HG03565 (cell line): Measurements from ENCODE around the gene SEBOX.
A peak's percentile ranks its signal among the peaks of the same experiment; 100 is the strongest.
"Not testable (repeated sequence)": the region's sequence is repeated elsewhere in the genome, so short reads cannot be mapped to it uniquely, and the experiment has no call there.

Experiments
- ATAC-seq: cut with Tn5 transposase; IDR thresholded peaks from one replicate; pipeline ENCODE4 v1.9.1; 2021; ENCODE audit warnings: mild to moderate bottlenecking, moderate library complexity; ENCODE audit not compliant: unreplicated experiment

SEBOX gene

GRCh38 chr17:28342313-28342712 lies 22.7 kb downstream of the SEBOX start:
- no peak for ATAC-seq

- no peak for ATAC-seq
Observed at GRCh38 chr17:28341516-28341915, 23.5 kb downstream of the SEBOX start.

- ATAC-seq, result no peak
Observed at GRCh38 chr17:28340374-28340773, 24.6 kb downstream of the SEBOX start.

- no peak for ATAC-seq
Observed at GRCh38 chr17:28339431-28339830, 25.6 kb downstream of the SEBOX start.

- ATAC-seq, result not testable (repeated sequence)
Observed at GRCh38 chr17:28338769-28339212, 26.2 kb downstream of the SEBOX start.

- ATAC-seq, result no peak
Observed at GRCh38 chr17:28338056-28338768, 26.8 kb downstream of the SEBOX start.

GRCh38 chr17:28335959-28336871 lies 28.8 kb downstream of the SEBOX start:
- no peak for ATAC-seq

- peak; percentile 93 for ATAC-seq
Observed at GRCh38 chr17:28335201-28335958, 29.6 kb downstream of the SEBOX start, which contains the start of the genes IFT20 and TNFAIP1. Gene IFT20 (minus strand): TSS chr17:28335472. CDS start chr17:28331985, 3,487 bp downstream. Gene TNFAIP1 (plus strand): TSS chr17:28335761. CDS start chr17:28339522, 3,761 bp downstream.

- ATAC-seq, result no peak
Observed at GRCh38 chr17:28334666-28335200, 30.3 kb downstream of the SEBOX start.

- ATAC-seq, result no peak
Observed at GRCh38 chr17:28334171-28334570, 30.8 kb downstream of the SEBOX start.

GRCh38 chr17:28333083-28333746 lies 31.8 kb downstream of the SEBOX start:
- ATAC-seq, result no peak

- ATAC-seq, result no peak
Observed at GRCh38 chr17:28331891-28332420, 33.0 kb downstream of the SEBOX start.

GRCh38 chr17:28330671-28331070 lies 34.3 kb downstream of the SEBOX start:
- no peak for ATAC-seq

- ATAC-seq, result no peak
Observed at GRCh38 chr17:28328325-28328724, 36.7 kb downstream of the SEBOX start.

- ATAC-seq, result no peak
Observed at GRCh38 chr17:28327709-28328108, 37.3 kb downstream of the SEBOX start.

- peak; percentile 61 for ATAC-seq
Observed at GRCh38 chr17:28327031-28327607, 37.9 kb downstream of the SEBOX start.

- ATAC-seq, result no peak
Observed at GRCh38 chr17:28326114-28326513, 38.9 kb downstream of the SEBOX start.

GRCh38 chr17:28325211-28325610 lies 39.8 kb downstream of the SEBOX start:
- no peak for ATAC-seq

GRCh38 chr17:28324781-28325180 lies 40.2 kb downstream of the SEBOX start:
- ATAC-seq, result no peak
